Stimulated activated naive B cell treated with anti-CD40 and anti-IgM and Interleukin-4, amounts not matched to agents 10 μg/mL and 1 μg/mL and 100 μg/mL, for 72 hours (primary cell): ENCODE results near the gene HCN3.

Source experiments
- ATAC-seq, 2 donors: fragments of 150-1000 bp; cut with Tn5 transposase; replicated peaks; 2 replicates each; pipeline ENCODE4 v1.10.0; 2021; ENCODE audit warnings: moderate library complexity in 1 of 2
- DNase-seq: peaks from one replicate; pipeline ENCODE4 v3.0.0; 2021
- H3K27ac Mint-ChIP-seq: one replicate; pipeline ENCODE4 v1.8.0; 2022; ENCODE audit warnings: mild to moderate bottlenecking, mixed read lengths
- H3K27me3 Mint-ChIP-seq, 2 donors: one replicate each; pipeline ENCODE4 v1.8.0; 2022; ENCODE audit warnings: mixed read lengths in 2 of 2
- H3K36me3 Mint-ChIP-seq, 2 donors: one replicate each; pipeline ENCODE4 v1.8.0; 2022; ENCODE audit warnings: mixed read lengths in 2 of 2, mild to moderate bottlenecking in 1 of 2
- H3K4me1 Mint-ChIP-seq, 2 donors: one replicate each; pipeline ENCODE4 v1.8.0; 2022; ENCODE audit warnings: mixed read lengths in 2 of 2, mild to moderate bottlenecking in 1 of 2
- H3K4me3 Mint-ChIP-seq, 2 donors: one replicate each; pipeline ENCODE4 v1.8.0; 2022; ENCODE audit warnings: mild to moderate bottlenecking in 2 of 2, mixed read lengths in 2 of 2, moderate library complexity in 1 of 2
- H3K9me3 Mint-ChIP-seq, 2 donors: one replicate each; pipeline ENCODE4 v1.8.0; 2022; ENCODE audit warnings: mixed read lengths in 2 of 2, mild to moderate bottlenecking in 1 of 2

The HCN3 gene

GRCh38 chr1:155247667-155248553, 29.4 kb upstream of the HCN3 start:
- peaks cover 24 to 29% of the 10 kb centered on the region in 2 donors for H3K4me1 Mint-ChIP-seq
- ATAC-seq, result no peak
- H3K27ac Mint-ChIP-seq, result no peak overlapping the region
- H3K36me3 Mint-ChIP-seq, result peaks cover 2 to 18% of the 10 kb centered on the region in 2 donors
- H3K9me3 Mint-ChIP-seq, result no peaks in the 10 kb centered on the region
- no peak overlapping the region for H3K4me3 Mint-ChIP-seq
- no peak for DNase-seq
- H3K27me3 Mint-ChIP-seq, result no peaks in the 10 kb centered on the region

GRCh38 chr1:155250246-155250632, 27.0 kb upstream of the HCN3 start:
- H3K36me3 Mint-ChIP-seq, result peaks cover 3 to 23% of the 10 kb centered on the region in 2 donors
- DNase-seq (no peak), ATAC-seq (peak; percentile 21 to 24)
- H3K4me1 Mint-ChIP-seq, result peaks cover 31 to 32% of the 10 kb centered on the region in 2 donors
- no peaks in the 10 kb centered on the region for H3K27me3 Mint-ChIP-seq
- peak overlapping the region; percentile 81 for H3K27ac Mint-ChIP-seq
- H3K9me3 Mint-ChIP-seq, result no peaks in the 10 kb centered on the region
- peak overlapping the region; percentile 83 to 86 for H3K4me3 Mint-ChIP-seq

- Mint-ChIP-seq H3K27ac (peak overlapping the region; percentile 76), H3K4me1 (peaks cover 32 to 37% of the 10 kb centered on the region in 2 donors), H3K9me3 (no peaks in the 10 kb centered on the region), H3K4me3 (peak overlapping the region; percentile 71 to 86), H3K27me3 (no peaks in the 10 kb centered on the region), H3K36me3 (peaks cover 3 to 24% of the 10 kb centered on the region in 2 donors)
- ATAC-seq (peak; percentile 96 to 98), DNase-seq (peak; percentile 92)
Measured at GRCh38 chr1:155250633-155251449, 26.4 kb upstream of the HCN3 start.

- no peak for ATAC-seq
- DNase-seq, result no peak
- peaks cover 3 to 24% of the 10 kb centered on the region in 2 donors for H3K36me3 Mint-ChIP-seq
- H3K4me1 Mint-ChIP-seq, result peaks cover 35 to 44% of the 10 kb centered on the region in 2 donors
- H3K9me3 Mint-ChIP-seq, result no peaks in the 10 kb centered on the region
- no peak overlapping the region for H3K27ac Mint-ChIP-seq
- H3K4me3 Mint-ChIP-seq, result no peak overlapping the region
- H3K27me3 Mint-ChIP-seq, result no peaks in the 10 kb centered on the region
Measured at GRCh38 chr1:155251566-155251965, 25.7 kb upstream of the HCN3 start.

GRCh38 chr1:155253208-155253607, 24.1 kb upstream of the HCN3 start:
- Mint-ChIP-seq H3K9me3 (no peaks in the 10 kb centered on the region), H3K27ac (no peak overlapping the region)

GRCh38 chr1:155253797-155254196, 23.5 kb upstream of the HCN3 start:
- Mint-ChIP-seq H3K4me3 (peak overlapping the region; percentile 87 to 95), H3K9me3 (no peaks in the 10 kb centered on the region), H3K27ac (peak overlapping the region; percentile 87), H3K27me3 (no peaks in the 10 kb centered on the region), H3K36me3 (peaks cover 13 to 34% of the 10 kb centered on the region in 2 donors), H3K4me1 (peaks cover 40 to 55% of the 10 kb centered on the region in 2 donors)
- no peak for ATAC-seq
- DNase-seq, result no peak

More at GRCh38 chr1:155253208-155253607, 24.1 kb upstream of the HCN3 start:
- peaks cover 11 to 30% of the 10 kb centered on the region in 2 donors for H3K36me3 Mint-ChIP-seq
- DNase-seq (no peak), ATAC-seq (no peak)
- H3K4me3 Mint-ChIP-seq, result peak overlapping the region; percentile 11 to 95
- no peaks in the 10 kb centered on the region for H3K27me3 Mint-ChIP-seq
- peaks cover 40 to 55% of the 10 kb centered on the region in 2 donors for H3K4me1 Mint-ChIP-seq

GRCh38 chr1:155254228-155254713, 23.0 kb upstream of the HCN3 start:
- peaks cover 13 to 34% of the 10 kb centered on the region in 2 donors for H3K36me3 Mint-ChIP-seq
- H3K9me3 Mint-ChIP-seq, result no peaks in the 10 kb centered on the region
- DNase-seq (no peak), ATAC-seq (no peak)
- peaks cover 40 to 55% of the 10 kb centered on the region in 2 donors for H3K4me1 Mint-ChIP-seq
- peak overlapping the region; percentile 87 for H3K27ac Mint-ChIP-seq
- peak overlapping the region; percentile 87 to 95 for H3K4me3 Mint-ChIP-seq
- H3K27me3 Mint-ChIP-seq, result no peaks in the 10 kb centered on the region

GRCh38 chr1:155254714-155255242, 22.5 kb upstream of the HCN3 start:
- Mint-ChIP-seq H3K27me3 (no peaks in the 10 kb centered on the region), H3K4me3 (peak overlapping the region; percentile 87 to 95), H3K9me3 (no peaks in the 10 kb centered on the region), H3K36me3 (peaks cover 13 to 34% of the 10 kb centered on the region in 2 donors), H3K27ac (peak overlapping the region; percentile 87), H3K4me1 (peaks cover 40 to 55% of the 10 kb centered on the region in 2 donors)
- DNase-seq (no peak), ATAC-seq (peak; percentile 1 to 10)

GRCh38 chr1:155255243-155256007, 21.8 kb upstream of the HCN3 start, which contains the start of gene ENTREP3:
ENTREP3 (minus strand) TSS chr1:155255483; CDS start chr1:155254877, 606 bp downstream.
- DNase-seq, result peak; percentile 69
- ATAC-seq, result peak; percentile 70 to 76
- H3K4me1 Mint-ChIP-seq, result peaks cover 42 to 55% of the 10 kb centered on the region in 2 donors
- peaks cover 18 to 40% of the 10 kb centered on the region in 2 donors for H3K36me3 Mint-ChIP-seq
- H3K27ac Mint-ChIP-seq, result peak within 1 kb of the TSS; percentile 87
- H3K9me3 Mint-ChIP-seq, result no peaks in the 10 kb centered on the region
- H3K4me3 Mint-ChIP-seq, result peak within 1 kb of the TSS; percentile 87 to 95
- H3K27me3 Mint-ChIP-seq, result no peaks in the 10 kb centered on the region

GRCh38 chr1:155256058-155256852, 21.0 kb upstream of the HCN3 start:
- no peaks in the 10 kb centered on the region for H3K9me3 Mint-ChIP-seq
- peak overlapping the region; percentile 78 for H3K27ac Mint-ChIP-seq
- H3K4me1 Mint-ChIP-seq, result peaks cover 42 to 57% of the 10 kb centered on the region in 2 donors
- H3K27me3 Mint-ChIP-seq, result no peaks in the 10 kb centered on the region
- peaks cover 23 to 44% of the 10 kb centered on the region in 2 donors for H3K36me3 Mint-ChIP-seq
- DNase-seq (no peak), ATAC-seq (no peak)
- peak overlapping the region; percentile 87 to 95 for H3K4me3 Mint-ChIP-seq

GRCh38 chr1:155260276-155260675, 17.0 kb upstream of the HCN3 start:
- Mint-ChIP-seq H3K9me3 (no peaks in the 10 kb centered on the region), H3K27ac (peak overlapping the region; percentile 4), H3K27me3 (no peaks in the 10 kb centered on the region), H3K4me3 (peak overlapping the region in 1 of 2 donors; percentile 97), H3K36me3 (peaks cover 52 to 69% of the 10 kb centered on the region in 2 donors), H3K4me1 (peaks cover 42 to 69% of the 10 kb centered on the region in 2 donors)
- no peak for ATAC-seq
- DNase-seq, result no peak

GRCh38 chr1:155261493-155261851, 15.8 kb upstream of the HCN3 start:
- peaks cover 61 to 69% of the 10 kb centered on the region in 2 donors for H3K36me3 Mint-ChIP-seq
- H3K4me3 Mint-ChIP-seq, result peak overlapping the region; percentile 97
- H3K27me3 Mint-ChIP-seq, result no peaks in the 10 kb centered on the region
- H3K9me3 Mint-ChIP-seq, result no peaks in the 10 kb centered on the region
- DNase-seq (no peak), ATAC-seq (peak; percentile 28 to 53)
- peak overlapping the region; percentile 98 for H3K27ac Mint-ChIP-seq
- peaks cover 32 to 62% of the 10 kb centered on the region in 2 donors for H3K4me1 Mint-ChIP-seq
